GM21447 (cell line): ENCODE measurements around the gene MYO3B.

ENCODE experiments used
- ATAC-seq: cut with Tn5 transposase; IDR thresholded peaks from one replicate; pipeline ENCODE4 v1.9.1; 2021; ENCODE audit not compliant: unreplicated experiment

MYO3B gene

GRCh38 chr2:170361090-170361936 lies 183.4 kb downstream of the MYO3B start:
- ATAC-seq: no peak

GRCh38 chr2:170362313-170362870 lies 184.4 kb downstream of the MYO3B start:
- ATAC-seq: no peak

GRCh38 chr2:170362871-170363631 lies 185.1 kb downstream of the MYO3B start:
- no peak for ATAC-seq

GRCh38 chr2:170365003-170365402 lies 187.1 kb downstream of the MYO3B start:
- no peak for ATAC-seq

- ATAC-seq: no peak
Observed at GRCh38 chr2:170365686-170366085, 187.7 kb downstream of the MYO3B start.

GRCh38 chr2:170368370-170368769 lies 190.4 kb downstream of the MYO3B start:
- no peak for ATAC-seq

GRCh38 chr2:170369228-170369627 lies 191.3 kb downstream of the MYO3B start:
- ATAC-seq: no peak

- no peak for ATAC-seq
Observed at GRCh38 chr2:170369894-170370293, 191.9 kb downstream of the MYO3B start.

- no peak for ATAC-seq
Observed at GRCh38 chr2:170371231-170371998, 193.5 kb downstream of the MYO3B start.

GRCh38 chr2:170375192-170375591 lies 197.2 kb downstream of the MYO3B start:
- no peak for ATAC-seq

- no peak for ATAC-seq
Observed at GRCh38 chr2:170377500-170378207, 199.7 kb downstream of the MYO3B start.

- ATAC-seq: no peak
Observed at GRCh38 chr2:170380267-170380666, 202.3 kb downstream of the MYO3B start.

- no peak for ATAC-seq
Observed at GRCh38 chr2:170381678-170382077, 203.7 kb downstream of the MYO3B start.

- no peak for ATAC-seq
Observed at GRCh38 chr2:170386554-170386953, 208.6 kb downstream of the MYO3B start.

- no peak for ATAC-seq
Observed at GRCh38 chr2:170391018-170391417, 213.1 kb downstream of the MYO3B start.

- no peak for ATAC-seq
Observed at GRCh38 chr2:170391697-170392096, 213.8 kb downstream of the MYO3B start.

GRCh38 chr2:170393861-170394498 lies 216.0 kb downstream of the MYO3B start:
- no peak for ATAC-seq

GRCh38 chr2:170394641-170395387 lies 216.9 kb downstream of the MYO3B start:
- no peak for ATAC-seq

GRCh38 chr2:170396799-170397459 lies 219.0 kb downstream of the MYO3B start:
- ATAC-seq: no peak
